Measurements from ENCODE around the gene ATXN10. TPM values are rescaled to one million over a fixed set of nuclear protein-coding genes. Genes with fewer than 3 reads are reported as not detected.
"Not testable (repeated sequence)": the region's sequence is repeated elsewhere in the genome, so short reads cannot be mapped to it uniquely, and the experiment has no call there.

The ATXN10 gene
- total RNA-seq, 4 donors from 2014 or later, result 35.5 to 83.3 (median 51.1) TPM

DNA sequence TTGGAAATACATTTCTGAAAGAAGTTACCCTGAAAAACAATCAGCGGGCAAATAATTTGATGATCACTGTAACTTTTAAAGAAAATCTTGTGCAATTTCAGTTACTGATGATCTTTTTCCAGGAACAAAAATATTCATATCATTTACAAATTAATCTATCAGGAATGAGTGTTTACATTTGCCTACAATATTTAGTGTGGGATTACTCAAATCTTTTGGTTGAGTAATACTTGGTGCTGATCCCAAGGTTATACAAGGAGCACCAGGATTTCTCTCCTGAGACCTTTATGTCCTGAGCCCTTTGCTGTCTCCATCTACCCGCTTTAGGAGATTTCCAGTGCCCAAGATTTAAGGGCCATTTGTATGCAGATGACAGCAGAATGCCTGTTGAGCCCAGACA lies 116.1 kb downstream of the ATXN10 start:
- H3K4me3 ChIP-seq (ENCODE audit: low read depth, poor library complexity, severe bottlenecking), result no peak overlapping the region
- no peak for DNase-seq (ENCODE audit: low spot score in 2 of 2)
- 97 to 100% methylated on average over 2 of the region's 2 CpGs for WGBS, 2 donors
- intact Hi-C loops (cut with DNase I; ENCODE audit: low total_unique reads), result no loop called here
- no peak for TF ChIP-seq POLR2A (IDR thresholded peaks at IDR 0.05)
- TF ChIP-seq, protein P1, sequence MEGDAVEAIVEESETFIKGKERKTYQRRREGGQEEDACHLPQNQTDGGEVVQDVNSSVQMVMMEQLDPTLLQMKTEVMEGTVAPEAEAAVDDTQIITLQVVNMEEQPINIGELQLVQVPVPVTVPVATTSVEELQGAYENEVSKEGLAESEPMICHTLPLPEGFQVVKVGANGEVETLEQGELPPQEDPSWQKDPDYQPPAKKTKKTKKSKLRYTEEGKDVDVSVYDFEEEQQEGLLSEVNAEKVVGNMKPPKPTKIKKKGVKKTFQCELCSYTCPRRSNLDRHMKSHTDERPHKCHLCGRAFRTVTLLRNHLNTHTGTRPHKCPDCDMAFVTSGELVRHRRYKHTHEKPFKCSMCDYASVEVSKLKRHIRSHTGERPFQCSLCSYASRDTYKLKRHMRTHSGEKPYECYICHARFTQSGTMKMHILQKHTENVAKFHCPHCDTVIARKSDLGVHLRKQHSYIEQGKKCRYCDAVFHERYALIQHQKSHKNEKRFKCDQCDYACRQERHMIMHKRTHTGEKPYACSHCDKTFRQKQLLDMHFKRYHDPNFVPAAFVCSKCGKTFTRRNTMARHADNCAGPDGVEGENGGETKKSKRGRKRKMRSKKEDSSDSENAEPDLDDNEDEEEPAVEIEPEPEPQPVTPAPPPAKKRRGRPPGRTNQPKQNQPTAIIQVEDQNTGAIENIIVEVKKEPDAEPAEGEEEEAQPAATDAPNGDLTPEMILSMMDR (IDR thresholded peaks at IDR 0.05), result no peak

DNA sequence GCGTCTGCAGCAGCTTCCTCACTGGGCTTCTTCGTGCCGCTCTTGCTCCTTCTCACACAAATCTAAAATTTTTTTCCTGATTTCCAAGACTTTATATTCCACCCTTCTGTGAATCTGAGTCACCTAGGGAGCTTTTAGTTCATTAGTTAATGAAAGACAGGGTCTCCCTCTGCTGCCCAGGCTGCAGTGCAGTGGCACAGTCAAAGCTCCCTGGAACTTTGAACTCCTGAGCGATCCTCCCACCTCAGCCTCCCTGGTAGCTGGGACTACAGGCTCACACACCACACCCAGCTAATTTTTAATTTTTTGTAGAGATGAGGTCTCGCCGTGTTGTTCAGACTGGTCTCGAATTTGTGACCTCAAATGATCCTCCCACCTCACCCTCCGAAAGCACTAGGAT lies 116.9 kb downstream of the ATXN10 start:
- H3K4me3 ChIP-seq (ENCODE audit: low read depth, poor library complexity, severe bottlenecking), result no peak overlapping the region
- DNase-seq (ENCODE audit: low spot score in 2 of 2), result no peak
- no peak for TF ChIP-seq POLR2A (IDR thresholded peaks at IDR 0.05)
- TF ChIP-seq, protein P1 (IDR thresholded peaks at IDR 0.05), result no peak
- WGBS, 2 donors, result 96 to 98% methylated on average over 8 of the region's 8 CpGs
- intact Hi-C loops (cut with DNase I; ENCODE audit: low total_unique reads), result no loop called here

DNA sequence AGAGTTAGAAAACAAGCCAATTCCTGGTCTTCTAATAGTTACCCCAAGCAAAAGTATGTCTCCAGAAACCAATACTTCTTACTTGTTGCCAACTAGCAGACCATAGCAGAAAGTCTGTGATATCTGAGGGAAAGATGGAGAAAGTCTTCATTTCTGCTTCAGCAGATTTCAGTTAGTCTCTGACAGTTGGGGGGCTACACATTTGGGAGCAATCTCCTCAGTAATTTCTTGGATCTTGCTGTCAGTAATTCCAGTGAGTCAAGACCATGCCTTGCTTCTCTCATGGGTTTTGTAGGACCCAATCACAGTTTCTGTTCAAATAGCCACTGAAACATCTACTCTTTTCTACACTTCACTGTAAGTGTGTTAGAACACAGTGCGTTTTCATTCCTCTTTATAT lies 118.8 kb downstream of the ATXN10 start:
- intact Hi-C loops (cut with DNase I; ENCODE audit: low total_unique reads), result no loop called here
- no peak for TF ChIP-seq POLR2A (IDR thresholded peaks at IDR 0.05)
- TF ChIP-seq, protein P1 (IDR thresholded peaks at IDR 0.05), result no peak
- no peak for DNase-seq (ENCODE audit: low spot score in 2 of 2)
- H3K4me3 ChIP-seq (ENCODE audit: low read depth, poor library complexity, severe bottlenecking), result no peak overlapping the region
- WGBS, 2 donors, result 93 to 96% methylated on average over 1 of the region's 1 CpG

DNA sequence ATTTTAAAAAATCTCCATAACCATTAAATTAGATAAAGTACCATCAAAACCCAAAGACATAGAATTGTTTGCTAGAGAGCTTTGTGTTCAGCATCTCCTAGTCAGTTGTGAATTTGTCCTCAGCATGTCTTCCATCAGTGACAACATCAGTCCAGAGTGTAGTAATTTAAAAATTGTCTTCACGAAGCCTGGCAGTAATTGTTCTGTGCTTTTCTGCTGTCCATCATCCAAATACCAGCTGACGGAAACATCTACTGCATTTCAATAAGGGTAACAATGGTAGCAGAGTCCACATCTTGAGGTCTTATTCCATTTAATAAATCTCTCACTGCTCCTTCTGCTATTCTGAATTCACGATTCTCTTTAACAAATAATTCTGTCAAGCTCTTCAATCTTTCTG lies 121.5 kb downstream of the ATXN10 start:
- H3K4me3 ChIP-seq (ENCODE audit: low read depth, poor library complexity, severe bottlenecking), result no peak overlapping the region
- DNase-seq (ENCODE audit: low spot score in 2 of 2), result no peak
- TF ChIP-seq, protein P1 (IDR thresholded peaks at IDR 0.05), result no peak
- TF ChIP-seq POLR2A (IDR thresholded peaks at IDR 0.05), result no peak
- 90 to 97% methylated on average over 3 of the region's 3 CpGs for WGBS, 2 donors
- intact Hi-C loops (cut with DNase I; ENCODE audit: low total_unique reads), result no loop called here

DNA sequence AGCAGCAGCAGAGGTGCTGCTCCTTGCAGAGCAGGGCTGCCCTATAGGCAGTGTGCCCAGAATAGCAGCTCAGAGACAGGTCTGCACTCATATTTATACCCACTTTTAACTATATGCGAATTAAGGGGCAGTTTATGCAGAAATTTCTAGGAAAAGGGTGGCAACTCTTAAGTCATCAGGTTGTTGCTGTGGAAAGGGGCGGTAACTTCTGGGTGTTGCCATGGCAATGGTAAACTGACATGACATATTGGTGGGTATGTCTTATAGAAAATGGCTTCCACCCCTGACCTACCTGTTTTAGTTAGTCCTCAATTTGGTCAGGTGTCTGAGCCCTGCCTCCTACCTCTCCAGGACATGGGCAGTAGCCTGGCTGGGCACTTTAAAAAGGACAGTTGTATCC lies 122.3 kb downstream of the ATXN10 start:
- WGBS, 2 donors, result 91 to 100% methylated on average over 2 of the region's 2 CpGs
- no peak for TF ChIP-seq POLR2A (IDR thresholded peaks at IDR 0.05)
- TF ChIP-seq, protein P1 (IDR thresholded peaks at IDR 0.05), result no peak

DNA sequence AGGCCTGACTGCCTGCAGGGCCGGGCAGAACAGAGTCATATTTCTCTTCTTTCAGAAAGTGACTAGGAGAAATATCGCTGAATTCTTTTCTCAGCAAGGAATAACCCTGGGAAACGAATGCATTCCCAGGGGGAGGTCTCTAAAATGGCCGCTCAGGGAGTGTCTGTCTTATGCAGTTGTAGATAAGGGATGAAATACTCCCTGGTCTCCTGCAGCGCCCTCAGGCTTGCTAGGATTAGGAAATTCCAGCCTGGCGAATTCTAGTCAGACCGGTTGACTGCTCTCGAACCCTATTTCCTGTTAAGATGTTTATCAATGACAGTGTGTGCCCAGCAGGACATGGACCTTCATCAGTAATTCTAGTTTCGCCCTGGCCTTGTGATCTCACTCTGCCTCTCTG lies 124.4 kb downstream of the ATXN10 start:
- 86 to 92% methylated on average over 9 of the region's 9 CpGs for whole genome bisulfite sequencing, 2 donors

More for the DNA sequence above, 122.3 kb downstream of the ATXN10 start:
- no peak overlapping the region for H3K4me3 ChIP-seq (ENCODE audit: low read depth, poor library complexity, severe bottlenecking)
- no peak for DNase-seq (ENCODE audit: low spot score in 2 of 2)
- intact Hi-C loops (cut with DNase I; ENCODE audit: low total_unique reads), result no loop called here

More for the DNA sequence above, 124.4 kb downstream of the ATXN10 start:
- H3K4me3 ChIP-seq (ENCODE audit: low read depth, poor library complexity, severe bottlenecking); intact Hi-C loops (cut with DNase I; ENCODE audit: low total_unique reads); DNase-seq (ENCODE audit: low spot score in 2 of 2): not testable (repeated sequence)

All from lower leg skin (tissue), 4 donors.